Limb (tissue), 2 donors: ENCODE measurements around the gene PPP4R3B.
"Not testable (repeated sequence)": the region's sequence is repeated elsewhere in the genome, so short reads cannot be mapped to it uniquely, and the experiment has no call there.

Experiments used
- DNase-seq, 2 donors: peaks; one replicate each; pipeline ENCODE4 v3.0.0-alpha.2; 2016; ENCODE audit errors: extremely low spot score in 2 of 2

The PPP4R3B gene

DNA sequence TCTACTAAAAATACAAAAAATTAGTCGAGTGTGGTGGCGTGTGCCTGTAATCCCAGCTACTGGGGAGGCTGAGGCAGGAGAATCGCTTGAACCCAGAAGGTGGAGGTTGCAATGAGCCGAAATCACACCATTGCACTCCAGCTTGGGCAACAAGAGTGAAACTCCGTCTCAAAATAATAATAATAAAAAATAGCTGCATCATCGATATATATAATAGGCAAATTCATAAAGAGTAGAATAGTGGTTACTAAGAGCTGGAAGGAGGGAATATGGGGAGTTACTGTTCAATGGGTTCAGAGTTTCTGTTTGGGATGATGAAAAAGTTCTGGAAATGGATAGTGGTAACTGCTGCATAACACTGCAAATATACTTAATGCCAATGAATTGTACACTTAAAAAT is 20.6 kb downstream of the PPP4R3B start:
- not testable (repeated sequence) for DNase-seq

DNA sequence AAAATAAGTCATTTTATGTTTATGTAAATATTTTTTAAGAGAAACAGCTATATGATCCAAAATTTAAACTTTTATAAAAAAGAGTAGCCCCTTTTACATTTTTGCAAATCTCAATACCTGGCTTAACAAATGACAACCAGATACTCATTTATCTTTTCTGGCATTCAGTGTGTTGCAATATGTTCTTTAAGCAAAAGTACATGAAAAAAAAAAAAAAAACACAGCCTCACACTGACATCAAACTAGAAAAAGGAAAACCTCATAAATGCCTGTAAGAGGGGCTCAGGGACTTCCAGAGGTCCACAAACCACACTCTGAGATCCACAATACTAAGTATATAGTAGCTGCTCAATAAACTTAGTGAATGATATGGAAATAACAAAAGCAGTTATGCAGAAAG is 21.9 kb downstream of the PPP4R3B start:
- DNase-seq: no peak

DNA sequence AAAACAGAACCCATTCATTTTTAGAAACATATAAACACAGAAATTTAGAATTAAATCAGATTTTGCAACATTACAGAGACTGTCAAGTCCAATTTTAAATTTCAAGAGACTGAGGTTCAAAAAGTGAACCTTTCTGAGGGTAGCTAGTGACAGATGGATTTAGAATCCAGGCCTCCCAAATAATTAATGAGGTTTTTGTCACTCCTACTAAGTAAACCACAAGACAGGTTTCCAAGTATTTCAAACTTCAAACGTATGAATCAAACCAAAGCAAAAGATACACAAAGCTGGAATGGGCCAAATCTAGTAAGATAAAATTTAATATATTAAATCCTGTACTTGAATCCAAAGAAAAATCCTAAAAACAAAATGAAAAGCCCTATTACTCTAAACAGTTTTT is 25.3 kb downstream of the PPP4R3B start:
- DNase-seq: no peak

DNA sequence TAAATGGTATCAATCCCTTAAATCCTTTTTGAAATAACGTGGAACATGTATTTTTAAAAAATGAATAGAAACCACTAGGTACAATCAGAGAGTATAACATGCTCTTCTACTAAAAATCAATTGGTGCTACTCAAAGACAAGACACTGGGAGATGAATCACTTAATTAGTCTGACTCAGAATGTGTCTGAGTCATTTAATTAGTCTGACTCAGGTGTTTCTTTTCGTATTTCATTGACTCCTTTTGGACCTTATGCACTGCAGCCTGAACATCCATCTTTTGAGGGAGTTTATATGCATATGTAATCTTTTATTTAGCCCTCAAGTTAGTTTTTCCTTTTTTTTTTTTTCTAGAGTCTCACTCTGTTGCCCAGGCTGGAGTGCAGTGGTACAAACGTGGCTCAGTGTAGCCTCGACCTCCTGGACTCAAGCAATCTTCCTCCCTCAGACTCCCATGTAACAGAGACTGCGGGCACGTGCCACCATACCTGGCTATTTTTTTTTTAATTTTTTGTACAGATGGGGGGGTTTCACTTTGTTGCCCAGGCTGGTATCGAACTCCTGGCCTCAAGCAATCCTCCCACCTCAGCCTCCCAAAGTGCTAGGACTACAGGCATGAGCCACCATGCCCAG is 26.5 kb downstream of the PPP4R3B start:
- no peak for DNase-seq

DNA sequence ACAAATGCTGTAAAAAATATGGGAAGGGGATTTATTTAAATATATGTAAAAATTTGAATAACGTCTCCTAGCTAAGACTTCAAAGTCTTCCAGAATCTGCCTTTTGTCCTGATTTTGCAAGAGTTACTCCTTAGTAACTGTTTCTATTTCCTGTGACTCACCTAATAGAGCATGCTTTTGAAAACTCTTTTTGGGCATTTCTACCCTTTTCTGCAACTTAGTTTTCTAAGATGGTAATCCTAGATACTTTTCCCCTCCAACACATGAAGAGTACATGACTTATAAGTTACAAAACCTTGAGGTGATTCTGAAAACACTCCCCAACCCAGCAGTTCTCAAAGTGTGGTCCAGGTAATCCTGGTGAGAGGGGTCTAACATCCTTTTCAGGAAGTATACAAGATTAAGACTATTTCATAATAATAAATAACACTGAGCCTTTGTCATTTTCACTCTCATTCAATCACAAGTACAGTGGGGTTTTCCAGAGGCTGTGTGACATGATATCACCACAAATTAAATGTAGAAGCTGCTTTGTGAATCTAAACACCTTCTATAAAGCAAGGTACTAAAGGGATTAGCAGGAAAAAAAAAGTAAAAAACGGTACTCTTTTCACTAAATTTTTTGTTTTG is 31.9 kb downstream of the PPP4R3B start:
- no peak for DNase-seq

DNA sequence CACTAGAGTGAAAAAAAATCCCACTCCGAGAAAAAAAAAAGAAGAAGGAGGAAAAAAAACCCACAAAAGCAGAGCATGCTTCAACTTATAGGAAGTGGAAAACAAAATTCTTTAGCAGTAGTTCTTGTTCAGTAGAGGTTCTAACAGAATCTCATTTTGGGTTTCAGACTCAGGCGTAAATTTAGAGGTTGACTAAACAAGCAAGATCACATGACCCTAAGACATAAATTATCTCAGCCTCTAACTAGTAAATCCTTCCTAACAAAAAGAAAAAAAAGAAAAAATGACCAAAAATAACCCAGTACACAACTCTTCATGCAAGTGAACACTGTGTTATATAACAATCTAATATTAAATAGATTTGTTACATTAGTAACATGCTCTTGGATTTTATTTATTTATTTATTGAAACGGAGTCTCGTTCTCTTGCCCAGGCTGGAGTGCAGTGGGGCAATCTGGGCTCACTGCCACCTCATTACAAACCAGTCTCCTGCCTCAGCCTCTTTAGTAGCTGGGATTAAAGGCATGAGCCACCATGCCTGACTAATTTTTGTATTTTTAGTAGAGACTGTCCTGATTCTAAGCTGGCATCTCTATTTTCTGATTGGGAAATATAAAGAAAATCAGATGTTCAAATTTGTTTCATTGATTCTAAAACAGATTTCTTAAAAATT is 35.4 kb downstream of the PPP4R3B start:
- no peak for DNase-seq

DNA sequence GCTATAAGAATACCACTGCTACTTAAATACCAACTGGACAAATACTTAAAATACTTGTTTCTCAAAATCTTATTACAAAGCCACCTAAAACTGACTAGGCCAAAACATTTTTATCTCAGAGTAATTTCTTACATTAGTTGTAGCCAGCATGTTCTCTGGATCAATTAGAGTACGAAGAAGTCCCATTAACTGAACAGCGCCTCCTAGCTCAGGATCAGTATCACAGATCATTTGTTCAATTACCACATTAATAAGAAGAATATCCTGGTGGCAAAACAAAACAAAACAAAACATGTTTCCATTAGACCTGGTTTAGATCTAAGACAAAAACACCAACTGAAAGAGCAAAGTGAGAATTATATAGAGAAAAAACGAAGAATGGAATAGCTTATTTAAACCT is 36.0 kb downstream of the PPP4R3B start:
- DNase-seq: no peak

DNA sequence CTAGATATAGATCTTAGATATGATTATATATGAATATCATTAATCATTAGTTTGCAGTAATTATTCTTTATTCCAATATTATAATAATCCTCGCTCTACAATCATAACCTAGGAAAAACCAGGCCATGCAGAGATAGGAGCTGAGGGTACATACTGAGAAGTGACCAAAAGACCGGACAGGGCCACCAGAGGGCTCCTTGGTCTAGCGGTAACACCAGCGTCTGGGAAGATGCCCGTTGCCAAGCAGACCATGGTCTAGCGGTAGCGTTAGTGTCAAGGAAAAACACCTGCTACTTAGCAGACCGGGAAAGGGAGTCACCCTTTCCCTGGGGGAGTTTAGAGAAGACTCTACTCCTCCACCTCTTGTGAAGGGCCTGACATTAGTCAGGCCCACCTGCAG is 48.4 kb downstream of the PPP4R3B start:
- DNase-seq: not testable (repeated sequence)

DNA sequence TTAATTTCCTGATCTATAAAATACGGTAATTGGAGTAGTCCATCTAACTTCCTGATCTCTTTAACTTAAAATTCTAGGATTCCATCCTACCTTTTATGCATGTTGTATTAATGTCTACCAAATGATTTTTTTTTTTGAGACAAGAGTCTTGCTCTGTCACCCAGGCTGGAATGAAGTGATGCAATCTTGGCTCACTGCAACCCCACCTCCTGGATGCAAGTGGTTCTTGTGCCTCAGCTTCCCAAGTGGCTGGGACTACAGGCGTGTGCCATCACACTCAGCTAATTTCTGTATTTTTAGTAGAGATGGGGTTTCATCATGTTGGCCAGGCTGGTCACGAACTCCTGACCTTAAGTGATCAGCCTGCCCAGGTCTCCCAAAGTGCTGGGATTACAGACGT is 50.1 kb downstream of the PPP4R3B start:
- DNase-seq: no peak

DNA sequence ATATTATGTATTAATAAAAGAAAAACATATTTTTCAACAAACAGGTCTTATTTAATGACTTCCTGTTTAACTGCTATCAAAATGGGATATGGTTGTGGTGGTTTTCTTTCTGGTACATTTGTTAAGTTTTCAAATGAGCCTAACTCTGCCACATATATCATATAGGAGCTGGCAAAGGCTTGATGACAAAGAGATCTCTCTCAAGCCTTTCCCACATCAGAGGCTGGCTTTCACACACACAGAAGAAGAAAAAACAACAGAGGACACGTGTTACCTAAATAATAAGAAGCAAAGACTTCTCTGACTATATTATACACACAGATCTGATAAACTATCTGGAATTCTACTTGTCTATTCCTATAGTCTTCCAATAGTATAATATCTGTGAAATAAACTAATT is 51.8 kb downstream of the PPP4R3B start:
- DNase-seq: no peak

DNA sequence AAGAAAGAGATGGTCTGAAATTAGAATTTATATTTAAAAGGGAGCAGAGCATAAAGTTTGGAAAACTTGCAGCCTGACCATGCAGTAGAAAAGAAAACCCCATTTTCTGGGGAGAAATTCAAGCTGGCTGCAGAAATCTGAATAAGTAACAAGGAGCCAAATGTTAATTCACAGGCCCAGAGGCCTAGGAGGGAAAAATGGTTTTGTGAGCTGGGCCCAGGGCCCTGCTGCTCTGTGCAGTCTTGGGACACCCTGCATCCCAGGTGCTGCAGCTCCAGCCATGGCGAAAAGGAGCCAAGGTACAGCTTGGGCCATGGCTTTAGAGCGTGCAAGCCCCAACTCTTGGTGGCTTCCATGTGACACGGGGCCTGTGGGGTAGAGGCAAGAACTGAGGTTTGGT is 56.6 kb downstream of the PPP4R3B start:
- no peak for DNase-seq

DNA sequence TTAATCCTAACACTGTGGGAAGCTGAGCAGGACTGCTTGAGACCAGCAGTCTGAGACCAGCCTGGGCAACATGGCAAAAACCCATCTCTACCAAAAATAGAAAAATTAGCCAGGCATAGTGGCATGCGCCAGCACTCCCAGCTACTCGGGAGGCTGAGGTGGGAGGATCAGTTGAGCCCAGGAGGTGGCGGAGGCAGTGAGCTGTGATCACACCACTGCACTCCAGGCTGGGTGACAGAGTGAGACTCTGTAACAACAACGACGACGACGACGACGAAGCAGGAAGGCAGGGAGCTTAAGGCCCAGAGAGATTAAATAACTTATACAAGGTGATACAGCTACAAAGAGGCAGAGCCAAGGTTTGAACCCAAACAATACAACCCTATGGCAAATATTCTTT is 60.6 kb downstream of the PPP4R3B start:
- DNase-seq: no peak

DNA sequence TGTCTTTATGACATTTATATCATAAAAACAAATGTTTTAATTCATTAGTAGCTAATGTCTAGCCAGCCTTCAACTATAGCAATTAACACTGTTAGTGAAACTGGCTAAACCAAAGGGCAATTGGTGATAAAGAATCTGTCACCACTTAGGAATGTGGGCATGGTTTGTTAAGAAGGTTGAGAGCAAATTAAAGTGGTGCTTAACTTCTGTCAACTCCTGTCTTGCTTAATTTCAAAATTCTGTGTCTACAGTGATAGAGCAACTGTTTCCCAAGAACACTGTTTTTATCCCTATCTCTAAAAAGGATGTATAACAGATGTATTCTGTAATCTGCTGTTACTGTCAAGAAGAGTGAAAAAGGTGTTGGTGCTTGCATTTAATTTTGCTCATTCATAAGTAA is 61.4 kb downstream of the PPP4R3B start:
- DNase-seq: no peak

DNA sequence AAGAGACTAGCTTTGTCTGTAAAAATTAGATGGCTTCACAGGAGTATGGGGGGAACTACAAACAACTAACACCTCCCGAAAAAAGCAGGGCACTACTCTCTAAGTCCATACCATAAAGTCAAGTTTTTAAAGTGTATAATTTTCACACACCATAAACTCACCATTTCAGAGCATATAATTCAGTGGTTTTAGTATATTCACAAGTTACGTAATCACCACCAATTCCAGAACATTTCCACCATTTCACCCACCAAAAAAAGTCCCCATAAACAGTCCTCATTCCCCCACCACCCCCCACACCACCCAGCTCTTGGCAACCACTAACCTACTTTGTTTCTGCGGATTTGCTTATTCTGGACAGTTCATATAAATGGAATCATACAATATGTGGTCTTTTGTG is 64.1 kb downstream of the PPP4R3B start:
- no peak for DNase-seq

DNA sequence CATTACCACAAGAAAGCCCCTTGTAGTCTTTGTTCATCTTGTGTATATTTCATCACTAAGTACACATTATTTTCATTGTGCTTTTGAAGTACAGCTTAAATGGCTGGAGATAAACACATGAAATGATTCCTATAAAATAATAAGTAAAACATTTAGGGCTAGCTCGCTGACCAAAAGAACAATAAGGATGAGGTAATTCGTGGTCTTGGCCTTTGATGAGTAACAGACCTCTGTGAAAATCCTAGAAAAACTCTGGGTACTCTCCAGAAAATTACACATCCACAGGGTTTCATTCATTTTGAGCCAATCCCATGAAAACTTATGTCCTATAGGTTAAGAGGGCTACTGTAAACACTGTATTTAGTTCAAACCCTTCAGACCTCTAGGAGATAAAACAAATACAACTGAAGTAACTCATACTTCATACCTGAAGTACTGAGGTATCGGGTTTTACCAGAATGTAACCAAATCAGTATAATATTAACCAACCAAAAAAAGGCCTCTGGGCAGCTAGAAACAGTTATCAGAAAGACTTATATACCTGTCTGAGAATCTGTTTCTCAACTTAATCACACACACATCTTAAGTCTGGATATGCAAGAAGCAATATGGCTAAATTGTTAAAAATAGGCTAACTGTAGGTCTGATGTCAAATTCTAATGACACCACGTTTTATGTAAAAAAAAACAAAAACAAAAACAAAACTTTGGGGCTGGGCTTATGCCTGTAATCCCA is 66.9 kb downstream of the PPP4R3B start:
- DNase-seq: no peak

DNA sequence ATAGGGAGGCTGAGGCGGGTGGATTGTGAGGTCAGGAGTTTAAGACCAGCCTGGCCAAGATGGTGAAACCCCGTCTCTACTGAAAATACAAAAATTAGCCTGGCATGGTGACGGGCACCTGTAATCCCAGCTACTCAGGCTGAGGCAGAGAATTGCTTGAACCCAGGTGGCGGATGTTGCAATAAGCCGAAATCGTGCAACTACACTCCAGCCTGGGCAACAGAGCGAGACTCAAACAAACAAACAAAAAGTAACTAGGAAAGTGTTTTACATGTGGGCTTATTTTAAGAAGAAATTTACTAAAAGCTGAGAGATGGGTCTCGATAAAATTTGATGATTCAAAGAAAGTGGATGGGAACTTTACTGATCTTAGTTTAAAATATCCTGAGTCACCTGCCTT is 69.7 kb downstream of the PPP4R3B start:
- DNase-seq: not testable (repeated sequence)

DNA sequence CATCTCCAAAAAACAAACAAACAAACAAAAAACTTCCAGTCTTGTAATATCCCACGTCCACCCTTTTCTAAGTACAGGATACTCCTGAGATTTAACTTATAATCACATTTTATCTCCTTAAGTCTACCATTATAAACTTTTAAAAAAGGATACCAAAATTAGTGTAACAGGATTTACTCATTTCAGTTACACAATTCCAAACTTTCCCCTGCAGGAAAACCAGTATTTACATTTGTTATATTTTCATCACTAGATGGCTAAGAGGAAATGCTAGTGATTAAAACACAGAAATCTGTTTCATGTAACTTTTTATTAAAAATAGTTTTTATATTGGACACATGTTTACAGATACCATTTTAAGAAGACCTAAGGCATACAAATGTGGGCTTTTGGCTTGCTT is 70.4 kb downstream of the PPP4R3B start:
- DNase-seq: no peak

DNA sequence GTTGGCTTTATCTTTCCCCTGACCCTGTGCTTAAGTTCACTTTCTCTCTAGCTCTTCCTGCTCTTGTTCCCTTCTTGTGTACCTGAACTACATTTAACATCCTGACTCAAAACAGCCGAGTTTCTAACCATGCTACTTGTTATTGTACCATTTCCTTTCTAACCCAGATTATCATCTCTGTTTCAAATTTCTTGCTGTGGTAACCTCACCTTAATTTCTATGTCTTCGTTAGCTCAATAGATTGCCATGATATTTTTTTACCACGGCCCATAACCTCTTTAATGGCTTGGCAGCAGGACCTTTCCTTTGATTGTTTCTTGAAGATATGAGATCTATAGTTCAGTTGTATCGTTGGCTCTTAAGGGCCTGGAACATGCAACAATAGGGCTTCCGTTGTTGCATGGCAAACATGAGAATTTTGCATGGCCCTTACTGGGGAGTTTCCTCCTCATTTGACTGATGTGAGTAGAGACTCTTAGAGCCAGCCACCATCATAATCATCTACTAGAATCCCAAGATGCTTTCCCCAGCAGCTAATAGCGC is 86.8 kb downstream of the PPP4R3B start:
- DNase-seq: no peak

DNA sequence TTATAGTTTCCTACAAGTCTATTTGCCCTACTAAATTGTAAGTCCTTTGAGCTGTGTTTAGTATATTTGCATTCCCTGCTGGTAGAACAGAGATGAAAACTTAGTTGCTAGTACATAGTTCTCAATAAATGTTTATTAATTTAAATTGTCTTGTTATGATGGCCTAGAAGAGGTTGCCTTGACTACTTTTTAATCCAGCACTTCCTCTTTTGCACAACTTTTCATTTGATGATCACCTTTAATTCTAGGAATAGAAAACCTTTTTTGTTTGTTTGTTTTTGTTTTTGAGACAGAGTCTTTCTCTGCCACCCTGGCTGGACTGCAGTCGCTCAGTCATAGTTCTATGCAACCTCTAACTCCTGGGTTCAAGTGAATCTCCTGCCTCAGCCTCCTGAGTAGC is 91.2 kb downstream of the PPP4R3B start:
- DNase-seq: no peak

DNA sequence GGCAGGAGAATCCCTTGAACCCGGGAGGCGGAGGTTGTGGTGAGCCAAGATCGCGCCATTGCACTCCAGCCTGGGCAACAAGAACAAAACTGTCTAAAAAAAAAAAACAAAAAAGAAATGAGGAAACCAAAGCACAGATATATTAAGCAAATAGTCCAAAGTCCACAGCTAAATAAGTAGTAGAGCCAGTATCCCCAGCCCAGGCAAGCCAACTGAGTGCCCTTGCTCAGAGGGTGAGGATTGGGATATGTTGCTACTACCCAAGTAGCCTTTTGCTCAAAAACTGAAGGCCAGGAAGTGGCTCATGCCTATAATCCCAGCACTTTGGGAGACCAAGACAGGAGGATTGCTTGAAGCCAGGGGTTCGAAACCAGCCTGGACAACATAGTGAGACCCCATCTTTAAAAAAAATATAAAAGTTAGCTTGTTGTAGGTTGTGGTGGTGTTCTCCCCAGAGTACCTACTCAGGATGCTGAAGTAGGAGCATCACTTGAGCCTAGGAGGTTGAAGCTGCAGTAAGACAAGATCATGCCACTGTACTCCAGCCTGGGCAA is 92.5 kb downstream of the PPP4R3B start:
- DNase-seq: no peak

DNA sequence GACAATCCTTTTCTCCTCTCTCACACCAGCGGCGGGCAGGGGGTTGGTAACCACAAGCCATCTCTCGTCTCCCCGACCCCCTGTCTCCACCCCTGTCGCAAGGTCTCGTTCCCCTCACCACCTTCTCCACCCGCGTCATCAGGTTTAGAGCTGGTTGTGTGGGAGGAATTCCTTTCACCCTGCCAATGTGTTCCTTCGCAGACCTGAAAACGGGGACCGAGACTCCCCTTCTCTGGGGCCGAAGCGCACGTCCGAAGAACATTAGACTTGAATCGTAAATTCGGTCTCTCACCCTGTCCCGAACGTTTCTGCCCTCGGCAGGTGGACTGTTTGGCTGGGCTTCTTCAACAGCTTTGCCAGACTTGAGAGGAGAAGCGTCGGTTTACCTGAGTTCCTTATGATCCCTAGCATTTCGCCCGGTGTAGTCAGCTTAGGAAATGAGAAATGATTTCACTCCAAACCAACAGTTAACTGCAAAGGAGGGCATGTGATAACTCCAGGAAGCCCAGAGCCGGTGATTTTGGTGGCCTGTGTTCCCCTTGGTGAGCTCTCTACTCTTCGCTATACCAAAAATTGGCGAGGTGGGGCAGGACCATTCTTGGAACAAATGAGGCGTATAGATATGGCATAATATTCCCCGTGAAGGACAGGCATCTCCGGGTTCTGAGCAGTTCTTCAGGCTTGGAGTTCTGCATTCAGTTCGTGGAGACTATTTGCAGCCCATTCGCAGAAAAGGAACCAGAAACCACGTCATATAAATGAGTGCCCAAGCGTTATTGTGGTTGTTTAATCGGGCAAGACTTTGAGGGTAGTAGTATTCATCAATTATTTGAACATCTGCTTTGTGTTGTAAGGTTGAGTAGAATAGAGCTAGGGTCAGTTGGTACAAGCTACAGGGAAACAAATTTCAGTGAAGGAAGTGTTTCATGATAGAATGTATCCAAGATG is 97.2 kb downstream of the PPP4R3B start:
- DNase-seq: no peak
